ENCODE data around the gene RNF5.
A peak's percentile ranks its signal among the peaks of the same experiment; 100 is the strongest.

The RNF5 gene

GRCh38 chr6:32153564-32154513 is 24.4 kb upstream of the RNF5 start, which contains the start of gene PPT2:
Gene PPT2, plus strand, starts transcription at chr6:32154141. Its CDS starts 454 bp downstream, at chr6:32154595.
- H3K4me2 ChIP-seq (ENCODE audit: low read length) = peak within 1 kb of the TSS; percentile 77
- TF ChIP-seq EZH2phosphoT487 (IDR thresholded peaks at IDR 0.05; ENCODE audit: borderline replicate concordance, low read length) = no peak
- no peak for TF ChIP-seq CTCF (IDR thresholded peaks at IDR 0.05; ENCODE audit: low read depth, low read length, poor library complexity, severe bottlenecking)
- H4K20me1 ChIP-seq (ENCODE audit: control insufficient read depth, insufficient read depth, low read depth, low read length) = no peaks in the 10 kb centered on the region

GRCh38 chr6:32154514-32155161 is 23.6 kb upstream of the RNF5 start:
- Histone ChIP-seq H3K36me3 (ENCODE audit: control insufficient read depth, low read length) (peaks cover 29% of the 10 kb centered on the region), H3K27me3 (ENCODE audit: control insufficient read depth, low read length) (no peaks in the 10 kb centered on the region), H3K9me2 (replicated peaks; ENCODE audit: control insufficient read depth, low read length) (no peaks in the 10 kb centered on the region), H3K9me3 (ENCODE audit: control insufficient read depth, insufficient read depth, low read length) (no peaks in the 10 kb centered on the region), H3K79me2 (ENCODE audit: control insufficient read depth, low read length) (peaks cover 15% of the 10 kb centered on the region), H3K4me3 (ENCODE audit: low read length) (peak overlapping the region; percentile 99), H3K4me1 (ENCODE audit: control insufficient read depth, low read length) (peaks cover 32% of the 10 kb centered on the region), H4K20me1 (ENCODE audit: control insufficient read depth, insufficient read depth, low read depth, low read length) (no peaks in the 10 kb centered on the region), H3F3A (ENCODE audit: control insufficient read depth, insufficient read depth) (peaks cover 10% of the 10 kb centered on the region), H3K4me2 (ENCODE audit: low read length) (peak overlapping the region; percentile 77), H3K27ac (ENCODE audit: low read depth, low read length) (peak overlapping the region; percentile 58)
- TF ChIP-seq CTCF (IDR thresholded peaks at IDR 0.05; ENCODE audit: low read depth, low read length, poor library complexity, severe bottlenecking) (peak; percentile 72), EZH2phosphoT487 (IDR thresholded peaks at IDR 0.05; ENCODE audit: borderline replicate concordance, low read length) (no peak)

More at GRCh38 chr6:32153564-32154513, 24.4 kb upstream of the RNF5 start, which contains the start of gene PPT2:
- Histone ChIP-seq H3K4me3 (ENCODE audit: low read length) (peak within 1 kb of the TSS; percentile 99), H3F3A (ENCODE audit: control insufficient read depth, insufficient read depth) (peaks cover 10% of the 10 kb centered on the region), H3K4me1 (ENCODE audit: control insufficient read depth, low read length) (peaks cover 32% of the 10 kb centered on the region), H3K36me3 (ENCODE audit: control insufficient read depth, low read length) (peaks cover 29% of the 10 kb centered on the region), H3K9me3 (ENCODE audit: control insufficient read depth, insufficient read depth, low read length) (no peaks in the 10 kb centered on the region), H3K9me2 (replicated peaks; ENCODE audit: control insufficient read depth, low read length) (no peaks in the 10 kb centered on the region), H3K27me3 (ENCODE audit: control insufficient read depth, low read length) (no peaks in the 10 kb centered on the region), H3K79me2 (ENCODE audit: control insufficient read depth, low read length) (peaks cover 15% of the 10 kb centered on the region), H3K27ac (ENCODE audit: low read depth, low read length) (peak within 1 kb of the TSS; percentile 58)

GRCh38 chr6:32156891-32157290 is 21.3 kb upstream of the RNF5 start:
- H3K9me2 ChIP-seq (replicated peaks; ENCODE audit: control insufficient read depth, low read length) = no peaks in the 10 kb centered on the region
- H3K27ac ChIP-seq (ENCODE audit: low read depth, low read length) = no peak overlapping the region
- H3K9me3 ChIP-seq (ENCODE audit: control insufficient read depth, insufficient read depth, low read length) = no peaks in the 10 kb centered on the region
- peaks cover 7% of the 10 kb centered on the region; the same call in 1 of the 2 replicates for H3F3A ChIP-seq (ENCODE audit: control insufficient read depth, insufficient read depth)
- no peaks in the 10 kb centered on the region for H3K27me3 ChIP-seq (ENCODE audit: control insufficient read depth, low read length)
- TF ChIP-seq CTCF (IDR thresholded peaks at IDR 0.05; ENCODE audit: low read depth, low read length, poor library complexity, severe bottlenecking) (no peak), EZH2phosphoT487 (IDR thresholded peaks at IDR 0.05; ENCODE audit: borderline replicate concordance, low read length) (no peak)
- peaks cover 15% of the 10 kb centered on the region for H3K79me2 ChIP-seq (ENCODE audit: control insufficient read depth, low read length)
- H4K20me1 ChIP-seq (ENCODE audit: control insufficient read depth, insufficient read depth, low read depth, low read length) = no peaks in the 10 kb centered on the region
- no peak overlapping the region for H3K4me3 ChIP-seq (ENCODE audit: low read length)
- H3K4me2 ChIP-seq (ENCODE audit: low read length) = no peak overlapping the region
- peaks cover 29% of the 10 kb centered on the region for H3K36me3 ChIP-seq (ENCODE audit: control insufficient read depth, low read length)
- peaks cover 29% of the 10 kb centered on the region for H3K4me1 ChIP-seq (ENCODE audit: control insufficient read depth, low read length)
